GM12878 (cell line): ENCODE results near the gene OLFM1. TPM values are rescaled to one million over a fixed set of nuclear protein-coding genes. Genes with fewer than 3 reads are reported as not detected.

Source experiments
- ATAC-seq: fragments of 200-7000 bp; cut with Tn5 transposase; 3 replicates; pipeline ENCODE4 v1.9.1; 2020; ENCODE audit warnings: mild to moderate bottlenecking, moderate library complexity
- BruUV-seq: library from RNA; stranded (reverse); fragments of 400-500 nt; replicated peaks from 2 replicates; lab custom pipeline; 2021; lab: Mats Ljungman, UMichigan
- CTCF ChIA-PET: fragments of 300-600 bp; sonication (Branson Sonifier 250); formaldehyde crosslinking; extraction: SDS; loops from one replicate; lab custom pipeline; 2021; ENCODE audit warnings: inconsistent platforms; lab: Yijun Ruan, JAX
- POLR2A ChIA-PET: fragments of 350-600 bp; formaldehyde crosslinking; extraction: SDS; loops from one replicate; lab custom pipeline; 2021; ENCODE audit warnings: inconsistent platforms; lab: Charles Lee
- RAD21 ChIA-PET: fragments of 300-600 bp; sonication (Branson Sonifier 250); formaldehyde crosslinking; loops from one replicate; lab custom pipeline; 2023; ENCODE audit warnings: antibody characterized with exemption; ENCODE audit not compliant: unreplicated experiment; lab: Charles Lee
- SMC1A ChIA-PET: fragments of 300-600 bp; sonication (Branson Sonifier 250); formaldehyde crosslinking; loops from one replicate; lab custom pipeline; 2023; ENCODE audit not compliant: unreplicated experiment, uncharacterized antibody; lab: Charles Lee
- DNase-seq: peaks from one replicate; pipeline ENCODE4 v3.0.0-alpha.2; 2011; ENCODE audit warnings: low read depth, low spot score
- FAIRE-seq: peaks from 3 replicates; lab custom pipeline; 2011; peaks lifted over from hg19 to GRCh38; lab: Jason Lieb, UNC
- H2AFZ ChIP-seq: 2 replicates; pipeline ENCODE4 v1.6.0; 2011; ENCODE audit warnings: low read depth, low read length, control low read depth; ENCODE audit not compliant: control insufficient read depth
- H3K27ac ChIP-seq: 2 replicates; pipeline ENCODE4 v1.5.1; 2011; ENCODE audit warnings: control low read depth; ENCODE audit not compliant: control insufficient read depth, insufficient read depth
- H3K27me3 ChIP-seq, 2 experiments: replicated peaks in 1 of 2; 2 replicates each; pipeline versions ENCODE4 v1.6.0 to v1.6.1; 2011; ENCODE audit warnings: low read length in 1 of 2; ENCODE audit not compliant: control insufficient read depth in 2 of 2, insufficient read depth in 2 of 2
- H3K36me3 ChIP-seq, 2 experiments: 2 replicates each; pipeline ENCODE4 v1.5.1; 2011; ENCODE audit warnings: low read length in 1 of 2; ENCODE audit not compliant: control insufficient read depth in 2 of 2, insufficient read depth in 2 of 2
- H3K4me1 ChIP-seq: 2 replicates; pipeline ENCODE4 v1.6.1; 2011; ENCODE audit warnings: mild to moderate bottlenecking, low read length, moderate library complexity, mixed read lengths; ENCODE audit not compliant: control insufficient read depth, insufficient read depth
- H3K4me2 ChIP-seq: 2 replicates; pipeline ENCODE4 v1.6.0; 2011; ENCODE audit warnings: control low read depth; ENCODE audit not compliant: control insufficient read depth, insufficient read depth
- H3K4me3 ChIP-seq: fragments of 200-600 bp; sonication (generic); 2 replicates; pipeline ENCODE4 v1.5.1; 2016
- H3K79me2 ChIP-seq: 2 replicates; pipeline ENCODE4 v1.6.0; 2011; ENCODE audit warnings: low read length; ENCODE audit not compliant: control insufficient read depth, insufficient read depth
- H3K9ac ChIP-seq: 2 replicates; pipeline ENCODE4 v1.8.0; 2011; ENCODE audit warnings: low read length, control low read depth, mixed read lengths; ENCODE audit not compliant: control insufficient read depth, insufficient read depth
- H3K9me3 ChIP-seq: replicated peaks from 3 replicates; pipeline ENCODE4 v1.5.1; 2011; ENCODE audit warnings: mild to moderate bottlenecking, low read length; ENCODE audit not compliant: control insufficient read depth, insufficient read depth
- H4K20me1 ChIP-seq: 2 replicates; pipeline ENCODE4 v1.6.0; 2011; ENCODE audit not compliant: control insufficient read depth, insufficient read depth
- CTCF ChIP-seq, 3 experiments: IDR thresholded peaks in 2 of 3; conservative IDR thresholded peaks in 1 of 3; 2 replicates each; pipeline ENCODE4 v1.5.1; 2011; ENCODE audit warnings: low read depth in 3 of 3, low read length in 3 of 3, mild to moderate bottlenecking in 3 of 3, control low read depth in 2 of 3, moderate library complexity in 2 of 3, inconsistent platforms in 1 of 3, mixed read lengths in 1 of 3; ENCODE audit not compliant: control insufficient read depth in 2 of 3, insufficient read depth in 1 of 3; ENCODE audit errors: extremely low read depth in 1 of 3
- NBN ChIP-seq: fragments of 450-650 bp; IDR thresholded peaks from 2 replicates; pipeline ENCODE4 v1.6.1; 2016
- NR2F1 ChIP-seq: fragments of 450-650 bp; conservative IDR thresholded peaks from 2 replicates; pipeline ENCODE4 v1.6.1; 2017; ENCODE audit warnings: mild to moderate bottlenecking
- WGBS: methylation state at CpG from one replicate; pipeline ENCODE4 v1.1.6; 2016; ENCODE audit warnings: low lambda C conversion rate; ENCODE audit not compliant: insufficient replicate concordance, insufficient coverage; ENCODE audit errors: missing lambda C conversion rate; 5-methylcytosine and 5-hydroxymethylcytosine counted together
- in situ Hi-C: fragments of 300-500 bp; cut with MboI; formaldehyde crosslinking; loops from 9 replicates; pipeline ENCODE4 v1.14.3; 2018; ENCODE audit warnings: mixed read lengths
- intact Hi-C: fragments of 100-400 bp; cut with micrococcal nuclease; formaldehyde crosslinking; loops from one replicate; pipeline ENCODE4 v1.14.2; 2022; ENCODE audit not compliant: unreplicated experiment
- polyA plus RNA-seq, 11 experiments: library from polyadenylated mRNA; depleted of rRNA in 4 of 11; unstranded in 6 of 11; stranded (reverse) in 5 of 11; fragments of >200 nt; fragmentation: Nextera tagmentation in 4 of 11; fragmentation: Illumina TruSeq in 1 of 11; extraction: Ambion mirVana in 4 of 11; extraction: Trizol in 1 of 11; gene quantifications; 1 replicate in 1 of 11; 2 replicates in 10 of 11; pipeline versions ENCODE4 v1.2.1 to v1.2.3, GENCODE V29; 2011 to 2016; ENCODE audit warnings: inconsistent platforms in 2 of 11, missing spikeins in 2 of 11, low read depth in 1 of 11
- total RNA-seq, 4 experiments: library from RNA; depleted of rRNA in 3 of 4; stranded (reverse); fragments of >200 nt in 3 of 4; fragmentation: Illumina TruSeq in 1 of 4; extraction: Trizol in 1 of 4; gene quantifications; 2 replicates each; pipeline versions ENCODE4 v1.2.1 to v1.2.3, GENCODE V29; 2013 to 2021

OLFM1 gene
- total and polyA plus RNA-seq, 10 of the 15 experiments (the other 5 are each of a cell fraction or from before 2014, with no cell fraction given) = not detected

GRCh38 chr9:135086597-135087488 lies 625 bp upstream of the OLFM1 start (continued):
- TF ChIP-seq CTCF (IDR thresholded peaks at IDR 0.05 in 2 of 3, conservative IDR thresholded peaks at IDR 0.05 in 1 of 3; ENCODE audit: control insufficient read depth in 2 of 3, extremely low read depth in 1 of 3, insufficient read depth in 1 of 3, low read depth in 3 of 3, low read length in 3 of 3) (no peak), NR2F1 (no peak)

DNA sequence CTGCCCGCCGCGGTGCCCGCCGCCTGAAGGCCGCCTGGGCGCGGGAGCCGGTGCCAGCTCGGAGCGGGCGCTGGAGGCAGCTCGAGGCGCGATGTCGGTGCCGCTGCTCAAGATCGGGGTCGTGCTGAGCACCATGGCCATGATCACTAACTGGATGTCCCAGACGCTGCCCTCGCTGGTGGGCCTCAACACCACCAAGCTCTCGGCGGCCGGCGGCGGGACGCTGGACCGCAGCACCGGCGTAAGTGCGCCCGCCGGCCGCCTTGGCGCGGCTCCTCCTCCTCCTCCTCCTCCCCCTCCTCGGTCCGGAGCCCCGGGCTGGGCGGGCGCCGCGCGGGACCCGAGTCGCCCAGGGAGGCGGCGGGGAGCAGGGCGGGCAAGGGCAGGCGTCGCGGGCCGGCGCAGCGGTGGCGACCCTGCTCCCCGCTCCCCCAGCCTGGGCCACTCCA lies 455 bp downstream of the OLFM1 start:
- in situ Hi-C loops (loop anchor here (5.0 kb wide), 2 partner anchors 259 to 324 kb away; no protein-coding TSS in a partner anchor), intact Hi-C loops (loop anchor here (5.0 kb wide), 1 partner anchor 324 kb away; no protein-coding TSS in a partner anchor)
- no peak for DNase-seq
- no peak overlapping the region for H3K9ac ChIP-seq
- BruUV-seq = no TSS peak
- no peak overlapping the region for H3K27ac ChIP-seq
- no peak overlapping the region for H2AFZ ChIP-seq
- no peak for ATAC-seq
- H3K36me3 ChIP-seq = no peaks in the 10 kb centered on the region
- no peak overlapping the region for H3K4me2 ChIP-seq
- H3K4me1 ChIP-seq = no peaks in the 10 kb centered on the region
- H4K20me1 ChIP-seq = no peaks in the 10 kb centered on the region; the same call in 1 of the 2 replicates
- CTCF ChIA-PET = no interaction called here
- no peak for TF ChIP-seq NBN
- SMC1A ChIA-PET = no interaction called here
- no peaks in the 10 kb centered on the region for H3K79me2 ChIP-seq
- no peak overlapping the region for H3K4me3 ChIP-seq
- peaks cover 3 to 4% of the 10 kb centered on the region in 2 experiments for H3K27me3 ChIP-seq
- POLR2A ChIA-PET = no interaction called here
- FAIRE-seq = no peak
- H3K9me3 ChIP-seq = no peaks in the 10 kb centered on the region
- 54% methylated on average over 34 of the region's 57 CpGs for WGBS
- RAD21 ChIA-PET = no interaction called here
